Pancreas (tissue), 10 donors: ENCODE results near the gene PLA2G15. TPM values are rescaled to one million over a fixed set of nuclear protein-coding genes. Genes with fewer than 3 reads are reported as not detected.
A peak's percentile ranks its signal among the peaks of the same experiment; 100 is the strongest.

Experiments
- ATAC-seq, 4 donors: fragments of 200-7000 bp; cut with Tn5 transposase; one replicate each; pipeline versions ENCODE4 v1.8.0 to v1.9.1; 2020; ENCODE audit warnings: mild to moderate bottlenecking in 4 of 4, moderate library complexity in 4 of 4
- DNase-seq, 6 donors: peaks; one replicate each; pipeline ENCODE4 v3.0.0-alpha.2; 2020
- FAIRE-seq: peaks from 2 replicates; lab custom pipeline; 2012; peaks lifted over from hg19 to GRCh38; lab: Jason Lieb, UNC
- H3K27ac ChIP-seq, 4 donors: fragments of 200-600 bp; sonication (generic); 1 replicate in 3 of 4; 2 replicates in 1 of 4; pipeline versions ENCODE4 v1.5.0 to v1.8.0; 2020
- H3K27me3 ChIP-seq, 4 donors: fragments of 200-600 bp; one replicate each; pipeline ENCODE4 v1.8.0; 2021
- H3K36me3 ChIP-seq, 3 donors: fragments of 200-600 bp; sonication (generic) in 1 of 3; one replicate each; pipeline versions ENCODE4 v1.5.0 to v1.8.0; 2020 to 2021
- H3K4me1 ChIP-seq, 3 donors: fragments of 200-600 bp; one replicate each; pipeline ENCODE4 v1.8.0; 2021
- H3K4me3 ChIP-seq, 4 donors: fragments of 200-600 bp; sonication (generic) in 2 of 4; one replicate each; pipeline versions ENCODE4 v1.5.0 to v1.8.0; 2020 to 2021
- H3K9me3 ChIP-seq, 4 donors: fragments of 200-600 bp; one replicate each; pipeline ENCODE4 v1.8.0; 2021
- WGBS, 2 donors: extraction: QIAGEN DNeasy Blood & Tissue Kit; methylation state at CpG; one replicate each; pipeline ENCODE4 v1.1.7; 2013; 5-methylcytosine and 5-hydroxymethylcytosine counted together
- intact Hi-C, 3 donors: fragments of 100-400 bp; cut with DNase I; formaldehyde crosslinking; loops; one replicate each; pipeline versions ENCODE4 v1.11.1 to v1.14.2; 2022
- polyA plus RNA-seq, 2 donors: library from polyadenylated mRNA; stranded (reverse); fragments of 200-250 nt; gene quantifications; one replicate each; pipeline ENCODE4 v1.2.3, GENCODE V29; 2013
- total RNA-seq, 6 donors: library from RNA; stranded (reverse); fragmentation: NEBNext Ultra II Directional in 4 of 6; extraction: Animal tissue kit (Norgen Biotek cat#: 25700) in 4 of 6; gene quantifications; one replicate each; pipeline versions ENCODE4 v1.2.1 to v1.2.4, GENCODE V29; 2021 to 2023
- TF ChIP-seq, protein P1 (sequence below), 4 donors: fragments of 200-600 bp; sonication (generic) in 3 of 4; IDR thresholded peaks; one replicate each; pipeline versions ENCODE4 v1.5.0 to v1.8.0; 2021; ENCODE audit warnings: antibody characterized with exemption in 4 of 4
- donor health status: healthy with polysubstance abuse.
- donor health status: DM: no; HTN: no; CAD: no; lungs with moderate emphysema.
- donor health status: DM: no; HTN: no; CAD: no.
- donor health status: control.
- donor health status: control.
- donor health status: Bipolar disorder and iron deficiency.
- donor health status: DM: yes; HTN: yes; CAD: no.
- donor health status: DM: no; HTN: no; CAD: no.
- donor health status: DM: no; HTN: no; CAD: no.
- donor health status: DM: yes; HTN: yes; CAD: no.

The PLA2G15 gene
- total and polyA plus RNA-seq, 8 donors: 3.5 to 14.1 (median 5.6) TPM

DNA sequence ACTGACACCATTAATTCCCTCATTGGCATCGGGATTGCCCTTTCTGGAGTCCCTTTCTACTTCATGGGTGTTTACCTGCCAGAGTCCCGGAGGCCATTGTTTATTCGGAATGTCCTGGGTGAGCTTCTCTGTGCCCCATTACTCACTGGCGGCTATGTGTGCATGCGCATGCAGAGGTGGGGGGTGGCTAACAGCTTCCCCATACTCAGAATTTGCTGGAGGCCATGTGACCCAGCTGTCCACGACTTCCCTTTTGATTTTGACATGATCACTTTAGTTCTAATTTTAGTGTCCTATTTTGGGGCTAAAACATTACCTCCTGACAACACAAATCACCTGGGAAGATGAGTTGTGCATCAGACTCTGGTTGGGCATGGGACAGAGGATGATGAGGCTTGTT is 51.5 kb downstream of the PLA2G15 start:
- ATAC-seq (peak in 3 of 4 donors; percentile 31 to 58 (median 48)), FAIRE-seq (no peak), DNase-seq (no peak)
- no peak overlapping the region for H3K4me3 ChIP-seq
- no peaks in the 10 kb centered on the region for H3K9me3 ChIP-seq
- H3K4me1 ChIP-seq: no peaks in the 10 kb centered on the region
- H3K27ac ChIP-seq: no peak overlapping the region
- TF ChIP-seq, protein P1, sequence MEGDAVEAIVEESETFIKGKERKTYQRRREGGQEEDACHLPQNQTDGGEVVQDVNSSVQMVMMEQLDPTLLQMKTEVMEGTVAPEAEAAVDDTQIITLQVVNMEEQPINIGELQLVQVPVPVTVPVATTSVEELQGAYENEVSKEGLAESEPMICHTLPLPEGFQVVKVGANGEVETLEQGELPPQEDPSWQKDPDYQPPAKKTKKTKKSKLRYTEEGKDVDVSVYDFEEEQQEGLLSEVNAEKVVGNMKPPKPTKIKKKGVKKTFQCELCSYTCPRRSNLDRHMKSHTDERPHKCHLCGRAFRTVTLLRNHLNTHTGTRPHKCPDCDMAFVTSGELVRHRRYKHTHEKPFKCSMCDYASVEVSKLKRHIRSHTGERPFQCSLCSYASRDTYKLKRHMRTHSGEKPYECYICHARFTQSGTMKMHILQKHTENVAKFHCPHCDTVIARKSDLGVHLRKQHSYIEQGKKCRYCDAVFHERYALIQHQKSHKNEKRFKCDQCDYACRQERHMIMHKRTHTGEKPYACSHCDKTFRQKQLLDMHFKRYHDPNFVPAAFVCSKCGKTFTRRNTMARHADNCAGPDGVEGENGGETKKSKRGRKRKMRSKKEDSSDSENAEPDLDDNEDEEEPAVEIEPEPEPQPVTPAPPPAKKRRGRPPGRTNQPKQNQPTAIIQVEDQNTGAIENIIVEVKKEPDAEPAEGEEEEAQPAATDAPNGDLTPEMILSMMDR (IDR thresholded peaks at IDR 0.05): no peak
- WGBS, 2 donors: 70 to 73% methylated on average over 6 of the region's 6 CpGs
- peaks cover 0 to 25% (median 9%) of the 10 kb centered on the region in 3 donors for H3K36me3 ChIP-seq
- intact Hi-C loops: no loop called here
- no peaks in the 10 kb centered on the region for H3K27me3 ChIP-seq

DNA sequence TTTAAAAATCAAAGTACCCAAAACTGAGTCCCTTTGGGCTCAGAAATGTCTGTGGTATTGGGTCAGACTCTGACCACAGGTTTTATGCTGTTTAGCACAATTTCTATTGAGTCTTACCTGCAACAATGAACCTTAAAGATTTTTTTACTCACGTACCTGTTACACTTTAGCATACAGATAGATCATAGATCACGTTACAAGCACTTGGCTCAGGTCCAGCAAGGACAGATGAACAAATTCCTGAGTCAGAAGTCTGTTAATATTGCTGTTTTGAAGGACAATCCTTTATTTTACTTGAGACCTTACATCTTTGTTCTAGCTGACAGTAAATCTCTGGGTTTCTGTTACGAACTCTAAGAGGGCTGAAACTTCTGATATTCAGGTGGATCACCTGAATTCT is 52.7 kb downstream of the PLA2G15 start:
- WGBS, 2 donors: 48 to 55% methylated on average over 3 of the region's 3 CpGs
- Histone ChIP-seq H3K4me1 (no peaks in the 10 kb centered on the region), H3K27ac (no peak overlapping the region), H3K4me3 (no peak overlapping the region), H3K36me3 (peaks cover 0 to 37% (median 19%) of the 10 kb centered on the region in 3 donors), H3K27me3 (no peaks in the 10 kb centered on the region), H3K9me3 (no peaks in the 10 kb centered on the region)
- TF ChIP-seq, protein P1 (IDR thresholded peaks at IDR 0.05): no peak
- DNase-seq (no peak), ATAC-seq (no peak), FAIRE-seq (no peak)
- intact Hi-C loops: no loop called here

DNA sequence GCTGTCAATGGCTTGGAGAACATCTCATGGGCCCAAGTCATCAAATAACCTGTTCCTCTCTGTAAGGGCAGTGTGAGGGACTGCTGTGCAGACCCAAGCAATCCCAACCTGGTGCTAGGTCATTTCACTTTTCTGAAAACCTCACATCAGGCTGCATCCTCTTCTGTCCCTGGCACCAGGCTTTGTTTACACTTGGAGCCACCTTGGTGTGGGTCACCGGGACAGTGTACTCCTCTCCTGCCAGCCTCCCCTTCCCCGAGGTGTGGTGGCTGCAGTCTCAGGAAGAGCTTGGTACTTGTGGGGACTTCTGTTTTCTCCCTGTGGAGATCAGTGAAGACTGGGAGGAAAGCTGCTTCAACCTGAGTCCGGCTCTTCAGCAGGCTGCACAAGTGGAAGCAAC is 53.1 kb downstream of the PLA2G15 start:
- intact Hi-C loops: no loop called here
- H3K36me3 ChIP-seq: peaks cover 0 to 41% (median 19%) of the 10 kb centered on the region in 3 donors
- H3K4me1 ChIP-seq: no peaks in the 10 kb centered on the region
- FAIRE-seq: no peak
- no peaks in the 10 kb centered on the region for H3K27me3 ChIP-seq
- no peak for DNase-seq
- H3K9me3 ChIP-seq: no peaks in the 10 kb centered on the region
- no peak for ATAC-seq
- H3K4me3 ChIP-seq: no peak overlapping the region
- TF ChIP-seq, protein P1 (IDR thresholded peaks at IDR 0.05): no peak
- H3K27ac ChIP-seq: no peak overlapping the region
- 79 to 85% methylated on average over 3 of the region's 3 CpGs for WGBS, 2 donors

DNA sequence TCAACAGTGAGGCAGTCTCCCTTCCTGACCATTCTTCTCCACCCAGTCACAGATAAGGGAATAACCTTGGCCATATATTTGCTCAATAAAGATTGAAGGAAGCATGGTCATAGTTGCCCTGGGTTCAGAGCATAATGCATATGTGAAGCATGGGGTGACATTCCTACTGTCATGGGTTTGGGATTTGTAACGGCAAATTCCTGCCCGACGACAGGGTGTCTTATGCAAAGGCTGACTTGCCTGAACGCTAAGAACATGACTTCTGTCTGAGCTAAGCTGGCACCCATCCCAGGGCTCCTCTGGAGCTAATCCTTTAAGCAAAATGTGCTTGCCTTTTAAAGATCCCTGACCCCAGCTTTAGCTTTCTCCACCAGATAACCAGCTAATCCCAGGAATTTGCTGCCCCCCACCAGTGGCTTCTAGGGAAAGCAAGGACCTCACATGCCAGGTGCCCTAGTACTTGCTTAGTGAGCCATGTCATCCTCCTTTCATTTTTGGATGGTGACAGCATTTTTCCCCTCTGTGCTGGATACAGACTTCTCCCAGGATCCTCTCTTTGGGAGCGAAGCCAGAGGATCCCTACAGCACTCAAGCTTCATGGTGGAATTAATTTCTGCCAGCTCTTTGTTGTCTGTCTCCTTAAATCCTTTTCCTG is 53.9 kb downstream of the PLA2G15 start:
- peak in 1 of 4 donors; percentile 24 for ATAC-seq
- peak in 1 of 6 donors; percentile 32 for DNase-seq
- no peaks in the 10 kb centered on the region for H3K27me3 ChIP-seq
- no peaks in the 10 kb centered on the region for H3K9me3 ChIP-seq
- H3K4me1 ChIP-seq: no peaks in the 10 kb centered on the region
- no peak overlapping the region for H3K4me3 ChIP-seq
- no peak for FAIRE-seq
- peaks cover 0 to 48% (median 19%) of the 10 kb centered on the region in 3 donors for H3K36me3 ChIP-seq
- TF ChIP-seq, protein P1 (IDR thresholded peaks at IDR 0.05): no peak
- WGBS, 2 donors: 65 to 75% methylated on average over 5 of the region's 5 CpGs
- no peak overlapping the region for H3K27ac ChIP-seq
- intact Hi-C loops: no loop called here
